ENCODE data around the gene KIF5C. TPM values are rescaled to one million over a fixed set of nuclear protein-coding genes. Genes with fewer than 3 reads are reported as not detected.

Gene KIF5C
- total RNA-seq, 1 donor from 2014 or later: 26.8 TPM

- no peaks in the 10 kb centered on the region for H3K27me3 Mint-ChIP-seq
- H3K27ac Mint-ChIP-seq: no peak overlapping the region
- no peak overlapping the region for H3K4me3 Mint-ChIP-seq (ENCODE audit: low read depth)
- H3K4me1 Mint-ChIP-seq (ENCODE audit: low read depth): peaks cover 2% of the 10 kb centered on the region
- peaks cover 3% of the 10 kb centered on the region for H3K9me3 Mint-ChIP-seq (ENCODE audit: low read depth)
- TF ChIP-seq CTCF (IDR thresholded peaks at IDR 0.05; ENCODE audit: unreplicated experiment): no peak
- no peak for DNase-seq (ENCODE audit: low spot score, unreplicated experiment)
- peaks cover 10% of the 10 kb centered on the region for H3K36me3 Mint-ChIP-seq (ENCODE audit: insufficient read depth)
These were observed 72.3 kb downstream of the KIF5C start for GRCh38 chr2:148947299-148947698.

DNA sequence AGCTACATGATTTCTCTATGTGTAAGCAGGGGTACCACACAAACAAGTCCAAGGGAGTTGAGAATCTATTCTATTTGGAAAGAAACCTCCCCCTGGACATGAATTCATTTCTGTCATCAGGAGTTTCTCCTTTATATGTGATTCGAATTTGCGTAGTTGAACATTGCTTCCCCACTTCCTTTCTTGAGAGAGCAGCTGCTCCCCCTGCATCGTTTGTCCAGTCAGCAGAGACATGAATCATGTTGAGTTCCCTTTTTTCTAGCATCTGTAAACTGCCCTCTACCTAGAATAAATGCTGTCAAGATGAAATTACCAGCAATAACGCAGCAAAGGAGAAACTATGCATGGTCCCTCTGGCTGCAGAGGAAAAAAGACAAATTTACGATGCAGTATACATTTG is 73.8 kb downstream of the KIF5C start:
- H3K4me1 Mint-ChIP-seq (ENCODE audit: low read depth): no peaks in the 10 kb centered on the region
- no peak overlapping the region for H3K4me3 Mint-ChIP-seq (ENCODE audit: low read depth)
- H3K36me3 Mint-ChIP-seq (ENCODE audit: insufficient read depth): peaks cover 12% of the 10 kb centered on the region
- no peak overlapping the region for H3K27ac Mint-ChIP-seq
- TF ChIP-seq CTCF (IDR thresholded peaks at IDR 0.05; ENCODE audit: unreplicated experiment): no peak
- H3K9me3 Mint-ChIP-seq (ENCODE audit: low read depth): peaks cover 3% of the 10 kb centered on the region
- no peaks in the 10 kb centered on the region for H3K27me3 Mint-ChIP-seq
- DNase-seq (ENCODE audit: low spot score, unreplicated experiment): no peak

DNA sequence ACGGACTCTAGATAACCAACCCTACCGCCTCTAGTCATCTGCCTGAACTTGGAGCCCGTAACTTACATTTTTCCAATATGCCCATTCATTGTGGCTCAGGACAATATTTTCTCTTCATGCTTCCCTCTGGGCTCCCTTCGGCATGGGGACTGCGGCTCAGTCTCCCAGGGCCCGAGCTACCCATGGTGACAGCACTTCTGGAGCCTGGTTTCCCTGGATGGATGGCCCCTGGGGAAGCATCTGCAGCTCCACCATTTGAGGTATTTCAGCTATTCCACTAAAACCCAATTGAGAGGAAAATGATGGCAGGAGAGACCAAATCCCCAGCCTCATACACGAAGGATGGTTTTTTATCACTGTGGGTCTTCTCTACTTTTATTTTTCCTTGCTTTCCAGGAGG is 74.3 kb downstream of the KIF5C start:
- no peak overlapping the region for H3K27ac Mint-ChIP-seq
- no peak for TF ChIP-seq CTCF (IDR thresholded peaks at IDR 0.05; ENCODE audit: unreplicated experiment)
- peaks cover 3% of the 10 kb centered on the region for H3K9me3 Mint-ChIP-seq (ENCODE audit: low read depth)
- no peaks in the 10 kb centered on the region for H3K27me3 Mint-ChIP-seq
- DNase-seq (ENCODE audit: low spot score, unreplicated experiment): no peak
- peaks cover 10% of the 10 kb centered on the region for H3K36me3 Mint-ChIP-seq (ENCODE audit: insufficient read depth)
- H3K4me3 Mint-ChIP-seq (ENCODE audit: low read depth): no peak overlapping the region
- peaks cover 4% of the 10 kb centered on the region for H3K4me1 Mint-ChIP-seq (ENCODE audit: low read depth)

- Mint-ChIP-seq H3K36me3 (ENCODE audit: insufficient read depth) (peaks cover 12% of the 10 kb centered on the region), H3K27me3 (no peaks in the 10 kb centered on the region), H3K9me3 (ENCODE audit: low read depth) (no peaks in the 10 kb centered on the region), H3K27ac (no peak overlapping the region), H3K4me3 (ENCODE audit: low read depth) (no peak overlapping the region), H3K4me1 (ENCODE audit: low read depth) (peaks cover 5% of the 10 kb centered on the region)
- TF ChIP-seq CTCF (IDR thresholded peaks at IDR 0.05; ENCODE audit: unreplicated experiment): no peak
- DNase-seq (ENCODE audit: low spot score, unreplicated experiment): no peak
These were observed 77.6 kb downstream of the KIF5C start for GRCh38 chr2:148952621-148953020.

DNA sequence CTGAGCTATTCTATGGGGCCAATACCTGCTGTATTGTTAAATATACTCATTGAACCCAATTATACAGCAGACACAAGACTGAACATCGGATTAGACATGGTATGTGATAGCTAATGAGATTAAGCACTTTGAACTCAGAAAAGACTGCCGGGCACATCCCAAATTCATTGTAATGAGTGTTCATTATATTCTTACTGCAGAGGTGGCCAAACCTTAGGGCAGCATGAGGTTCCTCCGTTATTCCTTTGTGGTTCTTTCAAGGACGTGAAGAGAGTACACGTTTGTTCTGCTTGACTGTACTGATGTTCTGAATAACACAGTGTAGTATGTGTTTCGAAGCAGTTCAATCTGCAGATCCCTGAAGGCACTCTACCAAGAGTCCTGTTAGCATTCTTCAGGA is 78.4 kb downstream of the KIF5C start:
- Mint-ChIP-seq H3K4me1 (ENCODE audit: low read depth) (peaks cover 5% of the 10 kb centered on the region), H3K36me3 (ENCODE audit: insufficient read depth) (peaks cover 12% of the 10 kb centered on the region), H3K9me3 (ENCODE audit: low read depth) (no peaks in the 10 kb centered on the region), H3K27ac (no peak overlapping the region), H3K4me3 (ENCODE audit: low read depth) (no peak overlapping the region), H3K27me3 (no peaks in the 10 kb centered on the region)
- no peak for DNase-seq (ENCODE audit: low spot score, unreplicated experiment)
- no peak for TF ChIP-seq CTCF (IDR thresholded peaks at IDR 0.05; ENCODE audit: unreplicated experiment)

Measured in progenitor cell of endocrine pancreas (in vitro differentiated cells).